T-helper 2 cell (primary cell): Measurements from ENCODE around the gene PACS1.

ENCODE experiments used
- DNase-seq, 5 experiments: peaks; one replicate each; pipeline versions ENCODE4 v3.0.0 to v3.0.0-alpha.2; 2012 to 2022

The PACS1 gene

DNA sequence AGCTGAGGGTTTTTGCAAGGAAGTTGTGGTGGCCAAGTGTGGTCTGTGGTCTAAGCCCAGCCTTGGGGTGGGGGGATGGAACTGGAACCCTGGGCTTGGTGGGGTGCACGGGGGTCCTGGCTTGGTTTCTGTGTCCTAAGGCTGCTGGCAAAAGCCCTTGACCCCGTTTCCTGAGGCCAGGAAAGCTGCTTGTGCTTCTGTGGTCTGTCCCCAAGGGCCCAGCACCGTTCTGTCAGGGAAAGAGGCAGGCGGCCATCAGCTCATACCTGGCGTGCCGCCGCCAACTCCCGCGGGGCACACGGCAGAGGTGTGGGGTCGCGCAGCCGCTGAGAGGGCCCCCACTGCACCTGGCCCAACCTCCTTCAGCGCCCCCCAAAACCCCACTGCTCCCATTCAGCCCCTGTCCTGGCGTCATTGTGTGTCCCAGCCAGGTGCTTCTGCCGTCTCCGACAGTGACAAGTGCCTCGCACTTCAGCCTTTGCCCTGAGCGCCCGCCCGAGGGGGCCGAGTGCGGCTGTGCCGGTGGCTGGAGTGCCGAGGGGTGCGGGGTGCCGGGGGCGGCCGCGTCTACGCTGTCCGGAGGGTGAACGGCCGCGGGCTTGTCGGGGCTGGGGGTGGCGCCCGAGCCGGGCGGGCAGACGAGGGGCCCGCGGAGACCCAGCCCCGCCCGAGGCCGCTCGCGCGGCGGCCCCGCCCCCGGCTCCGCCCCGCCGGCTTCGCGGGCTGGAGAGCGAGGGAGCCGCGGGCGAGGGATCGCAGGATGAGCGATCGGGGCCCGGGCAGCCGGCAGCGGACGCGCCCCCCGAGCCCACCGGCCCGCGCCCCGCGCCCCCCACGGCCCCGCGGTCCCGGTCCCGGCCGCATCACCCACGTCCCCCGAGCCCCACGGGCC, 207.6 kb downstream of the PACS1 start, which contains the start of gene CNIH2:
Gene CNIH2 (plus strand): TSS at position 705 of the 892 bp plus-strand sequence. CDS start 282 bp downstream, outside the sequence.
- peak in 4 of 5 experiments; percentile 29 to 52 (median 42) for DNase-seq

DNA sequence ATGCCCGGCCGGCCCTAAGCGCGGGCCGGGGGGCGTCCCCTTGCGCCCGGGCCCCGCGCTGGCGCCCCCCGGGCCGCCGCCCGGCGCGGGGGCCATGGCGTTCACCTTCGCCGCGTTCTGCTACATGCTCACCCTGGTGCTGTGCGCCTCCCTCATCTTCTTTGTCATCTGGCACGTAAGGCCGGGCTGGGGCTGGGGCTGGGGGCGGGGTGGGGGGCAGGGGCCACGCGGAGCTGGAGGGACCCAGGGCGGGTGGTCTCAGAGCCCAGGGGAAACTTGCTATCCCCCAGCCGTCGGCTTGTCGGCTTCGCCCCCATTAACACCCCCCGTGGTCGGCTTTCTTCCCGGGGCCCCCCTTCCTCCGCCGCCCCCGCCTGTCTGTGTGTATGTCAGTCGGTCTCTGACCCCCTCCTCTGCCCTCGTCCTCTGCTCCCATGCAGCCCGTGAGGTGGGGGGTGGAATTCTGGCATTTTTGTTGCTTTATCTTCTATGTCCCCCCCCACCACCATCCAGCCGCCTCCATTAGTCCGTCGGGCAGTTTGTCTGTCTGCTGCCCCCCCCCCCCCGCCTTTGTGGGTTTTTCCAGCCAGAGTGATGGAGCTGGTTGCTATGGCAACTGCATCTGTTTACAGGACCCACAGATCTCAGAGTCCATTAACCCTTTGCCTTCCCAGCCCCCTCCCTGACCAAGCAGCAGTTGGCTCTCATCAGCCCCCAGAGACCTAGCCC, 208.5 kb downstream of the PACS1 start:
- peak in 1 of 5 experiments; percentile 27 for DNase-seq

DNA sequence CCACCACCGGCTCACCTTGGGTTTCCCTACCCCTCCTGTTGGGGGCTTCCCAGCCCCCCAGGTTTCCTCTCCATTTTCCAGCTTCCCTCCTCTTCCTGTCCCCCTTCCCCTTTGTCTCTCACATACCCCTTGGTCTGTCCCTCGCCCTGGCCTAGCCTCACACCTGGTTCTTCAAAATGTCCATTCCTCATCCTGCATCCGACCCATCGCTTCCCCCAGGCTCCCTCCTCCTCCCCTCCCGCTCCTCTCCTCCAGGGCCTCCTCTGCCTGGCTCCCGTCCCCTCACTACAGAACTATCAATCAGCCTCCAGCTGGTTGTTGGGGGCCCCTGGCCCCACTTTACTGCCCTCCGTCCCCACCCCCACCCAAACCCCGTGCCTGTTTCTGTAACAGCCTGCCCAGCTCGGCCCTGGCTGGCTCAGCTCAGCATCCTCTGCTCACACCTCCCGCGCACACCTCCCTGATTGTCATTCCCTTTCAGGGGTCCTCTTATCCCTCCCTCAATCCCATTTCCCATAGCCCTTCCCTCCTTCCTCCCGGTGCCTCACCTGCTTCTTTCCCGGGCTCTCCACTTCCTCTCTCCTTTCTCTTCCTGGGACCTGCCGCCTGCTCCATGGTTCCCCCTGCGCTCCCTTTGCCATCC, 209.1 kb downstream of the PACS1 start:
- DNase-seq, result no peak

DNA sequence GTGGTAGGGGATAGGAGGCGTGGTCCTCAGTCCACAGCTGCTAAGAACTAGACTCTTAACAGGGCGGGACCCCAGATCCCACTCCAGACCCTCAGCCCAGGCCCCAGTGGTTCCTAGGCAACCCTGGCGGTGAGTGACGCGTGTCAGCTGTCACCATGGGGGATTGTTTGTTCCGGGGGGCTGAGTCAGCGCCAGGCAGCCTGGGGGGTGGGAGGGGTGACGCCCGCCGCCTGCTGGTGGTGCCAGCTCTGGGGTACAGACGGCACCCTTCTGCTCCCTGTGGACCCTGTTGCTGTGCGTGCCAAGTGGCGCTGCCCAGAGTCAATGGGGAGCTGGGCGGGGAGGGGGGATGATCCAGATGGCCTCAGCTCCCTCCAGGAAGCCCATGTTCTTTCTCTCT, 210.4 kb downstream of the PACS1 start:
- no peak for DNase-seq

GRCh38 chr11:66281001-66281400, 210.9 kb downstream of the PACS1 start:
- DNase-seq, result no peak

DNA sequence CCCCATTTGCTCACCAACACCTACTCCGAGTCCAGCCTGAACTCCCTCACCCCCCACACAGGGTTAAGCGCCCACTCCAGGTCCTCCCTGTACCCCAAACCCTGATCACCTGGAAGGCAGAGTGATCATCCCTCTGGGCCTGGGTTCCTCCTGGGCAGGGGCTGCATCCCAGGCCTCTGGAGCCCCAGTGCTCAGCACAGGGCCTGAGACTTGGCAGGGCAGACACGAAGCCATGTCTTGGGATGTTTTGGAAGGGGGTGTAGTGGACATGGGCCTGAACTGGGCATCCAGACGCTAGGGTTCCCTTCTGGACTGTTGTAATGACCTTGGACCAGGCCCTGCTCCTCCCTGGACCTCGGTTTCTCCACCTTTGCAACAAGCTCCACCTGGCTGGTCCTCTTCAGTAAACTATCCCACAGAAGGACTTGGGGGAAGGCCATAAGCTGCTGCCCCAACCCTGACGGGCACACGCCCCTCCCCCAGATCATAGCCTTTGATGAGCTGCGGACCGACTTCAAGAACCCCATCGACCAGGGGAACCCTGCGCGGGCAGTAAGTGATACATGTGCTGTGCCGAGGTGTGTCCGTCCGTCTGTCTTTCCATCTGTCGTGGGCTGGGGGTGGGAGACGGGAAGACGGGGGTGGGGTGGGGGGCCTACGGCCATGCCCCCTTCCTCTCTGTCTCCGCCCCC, 211.8 kb downstream of the PACS1 start:
- DNase-seq, result no peak

GRCh38 chr11:66282468-66283455, 212.7 kb downstream of the PACS1 start:
- peak; percentile 97 to 100 (median 99) for DNase-seq

GRCh38 chr11:66283461-66284105, 213.5 kb downstream of the PACS1 start:
- DNase-seq, result no peak

- DNase-seq, result no peak
Measured at GRCh38 chr11:66284526-66285078, 214.5 kb downstream of the PACS1 start.

GRCh38 chr11:66285250-66285947, 215.3 kb downstream of the PACS1 start:
- DNase-seq, result no peak

DNA sequence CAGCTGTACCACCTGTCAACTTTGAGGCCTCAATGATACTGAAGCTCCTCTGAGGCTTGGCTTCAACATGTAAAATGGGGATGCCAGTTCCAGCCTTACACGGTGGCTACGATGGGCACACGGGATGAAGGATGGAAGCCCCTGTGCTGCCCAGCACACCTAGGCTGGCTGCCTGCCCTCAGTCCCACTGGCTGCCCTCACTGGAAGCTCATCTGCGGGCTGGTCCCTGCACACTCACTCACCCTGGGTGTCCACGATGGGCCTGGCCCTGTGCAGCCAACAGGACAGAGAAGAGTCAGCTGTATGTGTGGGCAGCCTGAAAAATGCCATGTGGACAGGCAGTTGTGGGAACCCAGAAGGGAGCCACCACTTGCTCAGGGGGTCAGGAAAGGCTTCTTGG, 216.6 kb downstream of the PACS1 start:
- DNase-seq, result no peak

GRCh38 chr11:66287211-66287888, 217.3 kb downstream of the PACS1 start:
- DNase-seq, result no peak

- no peak for DNase-seq
Measured at GRCh38 chr11:66287889-66288670, 218.0 kb downstream of the PACS1 start.

GRCh38 chr11:66288671-66289547, 218.8 kb downstream of the PACS1 start, which contains the start of gene YIF1A:
YIF1A (minus strand) TSS chr11:66289143; CDS start chr11:66288985, 158 bp downstream.
- peak; percentile 96 to 100 (median 98) for DNase-seq

- DNase-seq, result peak in 4 of 5 experiments; percentile 47 to 88 (median 78)
Measured at GRCh38 chr11:66289548-66290329, 219.7 kb downstream of the PACS1 start.

DNA sequence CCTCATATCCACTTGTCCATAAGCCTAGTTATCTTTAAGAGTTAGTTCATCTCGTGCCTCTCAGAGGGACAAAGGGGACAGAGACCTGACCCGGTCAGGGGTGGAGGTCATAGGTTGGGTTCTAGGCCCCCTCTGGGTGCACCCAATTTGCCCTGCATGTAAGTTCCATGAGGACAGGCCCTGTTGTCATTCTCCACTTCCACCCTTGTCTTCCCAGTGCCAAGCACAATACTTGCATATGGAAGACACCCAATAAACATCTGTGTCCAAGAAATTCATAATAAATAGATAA, 220.2 kb downstream of the PACS1 start:
- no peak for DNase-seq
